RWPE2 (cell line): Measurements from ENCODE around the gene EIF6.
A peak's percentile ranks its signal among the peaks of the same experiment; 100 is the strongest.

Experiments
- ATAC-seq: fragments of 200-7000 bp; cut with Tn5 transposase; 3 replicates; pipeline ENCODE4 v1.9.1; 2021; ENCODE audit warnings: low read depth
- DNase-seq: peaks from one replicate; pipeline ENCODE4 v3.0.0-alpha.2; 2020; ENCODE audit warnings: low spot score
- H3K27ac ChIP-seq: fragments of 450-650 bp; 2 replicates; pipeline ENCODE4 v1.5.1; 2017; ENCODE audit warnings: mild to moderate bottlenecking; ENCODE audit not compliant: poor library complexity, severe bottlenecking
- H3K27me3 ChIP-seq: fragments of 250-450 bp; sonication (Bioruptor Pico); 2 replicates; pipeline ENCODE4 v1.5.1; 2021; ENCODE audit warnings: mild to moderate bottlenecking, moderate library complexity; ENCODE audit not compliant: insufficient read depth, poor library complexity, severe bottlenecking
- H3K36me3 ChIP-seq: fragments of 250-450 bp; sonication (Bioruptor Pico); 2 replicates; pipeline ENCODE4 v1.5.1; 2020; ENCODE audit warnings: low read depth, mild to moderate bottlenecking, moderate library complexity
- H3K4me1 ChIP-seq: fragments of 250-450 bp; sonication (Bioruptor Pico); 2 replicates; pipeline ENCODE4 v1.5.1; 2021; ENCODE audit warnings: mild to moderate bottlenecking, moderate library complexity; ENCODE audit not compliant: insufficient read depth, poor library complexity, severe bottlenecking
- H3K4me3 ChIP-seq: fragments of 250-450 bp; sonication (Bioruptor Pico); 2 replicates; pipeline ENCODE4 v1.5.1; 2021; ENCODE audit warnings: mild to moderate bottlenecking, moderate library complexity; ENCODE audit not compliant: severe bottlenecking
- H3K9me3 ChIP-seq: fragments of 250-450 bp; sonication (Bioruptor Pico); 2 replicates; pipeline ENCODE4 v1.5.1; 2021; ENCODE audit warnings: mild to moderate bottlenecking, moderate library complexity; ENCODE audit not compliant: severe bottlenecking
- TF ChIP-seq, protein P1 (sequence below): fragments of 450-650 bp; IDR thresholded peaks from one replicate; pipeline ENCODE4 v1.5.1; 2017; ENCODE audit warnings: mild to moderate bottlenecking, moderate library complexity; ENCODE audit not compliant: poor library complexity, severe bottlenecking

The EIF6 gene

GRCh38 chr20:35285806-35286076, 1.2 kb upstream of the EIF6 start:
- H3K36me3 ChIP-seq: peaks cover 33% of the 10 kb centered on the region
- no peak for DNase-seq
- TF ChIP-seq, protein P1, sequence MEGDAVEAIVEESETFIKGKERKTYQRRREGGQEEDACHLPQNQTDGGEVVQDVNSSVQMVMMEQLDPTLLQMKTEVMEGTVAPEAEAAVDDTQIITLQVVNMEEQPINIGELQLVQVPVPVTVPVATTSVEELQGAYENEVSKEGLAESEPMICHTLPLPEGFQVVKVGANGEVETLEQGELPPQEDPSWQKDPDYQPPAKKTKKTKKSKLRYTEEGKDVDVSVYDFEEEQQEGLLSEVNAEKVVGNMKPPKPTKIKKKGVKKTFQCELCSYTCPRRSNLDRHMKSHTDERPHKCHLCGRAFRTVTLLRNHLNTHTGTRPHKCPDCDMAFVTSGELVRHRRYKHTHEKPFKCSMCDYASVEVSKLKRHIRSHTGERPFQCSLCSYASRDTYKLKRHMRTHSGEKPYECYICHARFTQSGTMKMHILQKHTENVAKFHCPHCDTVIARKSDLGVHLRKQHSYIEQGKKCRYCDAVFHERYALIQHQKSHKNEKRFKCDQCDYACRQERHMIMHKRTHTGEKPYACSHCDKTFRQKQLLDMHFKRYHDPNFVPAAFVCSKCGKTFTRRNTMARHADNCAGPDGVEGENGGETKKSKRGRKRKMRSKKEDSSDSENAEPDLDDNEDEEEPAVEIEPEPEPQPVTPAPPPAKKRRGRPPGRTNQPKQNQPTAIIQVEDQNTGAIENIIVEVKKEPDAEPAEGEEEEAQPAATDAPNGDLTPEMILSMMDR: no peak
- H3K4me3 ChIP-seq: no peak overlapping the region
- peak overlapping the region; percentile 88 for H3K27ac ChIP-seq
- peaks cover 9% of the 10 kb centered on the region for H3K4me1 ChIP-seq
- H3K9me3 ChIP-seq: no peaks in the 10 kb centered on the region
- no peaks in the 10 kb centered on the region for H3K27me3 ChIP-seq
- ATAC-seq: no peak

GRCh38 chr20:35284992-35285805, 627 bp upstream of the EIF6 start:
- H3K27me3 ChIP-seq: no peaks in the 10 kb centered on the region
- H3K4me3 ChIP-seq: peak overlapping the region; percentile 71
- no peak for DNase-seq
- ATAC-seq: peak; percentile 13
- TF ChIP-seq, protein P1: no peak
- H3K9me3 ChIP-seq: no peaks in the 10 kb centered on the region
- H3K36me3 ChIP-seq: peaks cover 38% of the 10 kb centered on the region
- H3K27ac ChIP-seq: peak overlapping the region; percentile 88
- peaks cover 14% of the 10 kb centered on the region for H3K4me1 ChIP-seq

DNA sequence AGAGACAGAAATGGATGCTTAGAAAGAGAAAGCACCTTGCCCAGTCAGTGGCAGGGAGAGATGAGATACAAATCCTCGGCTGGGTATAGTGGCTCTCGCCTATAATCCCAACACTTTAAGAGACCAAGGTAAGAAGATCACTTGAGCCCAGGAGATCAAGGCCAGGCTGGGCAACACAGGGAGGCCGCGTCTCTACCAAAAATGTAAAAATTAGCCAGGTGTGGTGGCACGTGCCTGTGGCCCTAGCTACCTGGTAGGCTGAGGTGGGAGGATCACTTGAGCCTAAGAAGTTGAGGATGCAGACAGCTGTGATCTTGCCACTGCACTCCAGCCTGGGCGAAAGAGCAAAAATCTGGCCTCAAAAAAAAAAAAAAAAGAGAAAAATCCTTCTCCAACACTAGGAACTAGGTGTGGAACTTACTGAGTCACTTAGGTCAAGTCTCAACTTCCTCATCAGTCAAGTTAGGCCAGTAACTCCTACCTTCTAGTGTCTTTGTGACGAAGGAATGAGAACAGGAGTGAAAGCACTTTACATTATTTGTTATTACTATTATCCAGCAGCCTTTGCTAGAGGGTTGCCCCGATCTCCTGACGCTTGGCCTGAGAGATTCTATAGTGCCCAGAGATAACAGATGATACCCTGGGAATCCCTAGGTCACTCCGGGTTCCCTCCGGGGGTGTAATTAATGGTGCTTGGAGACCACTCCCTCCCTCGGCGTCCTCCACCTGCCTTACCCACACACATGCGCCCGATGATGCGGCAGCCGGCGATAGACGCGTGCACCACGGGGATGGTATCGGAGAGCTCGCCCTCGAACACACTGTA, 918 bp downstream of the EIF6 start:
- DNase-seq (no peak), ATAC-seq (no peak)
- Histone ChIP-seq H3K4me3 (peak overlapping the region; percentile 71), H3K27ac (peak overlapping the region; percentile 88), H3K36me3 (peaks cover 54% of the 10 kb centered on the region), H3K27me3 (no peaks in the 10 kb centered on the region), H3K4me1 (peaks cover 30% of the 10 kb centered on the region), H3K9me3 (no peaks in the 10 kb centered on the region)
- TF ChIP-seq, protein P1: no peak

GRCh38 chr20:35281506-35282101, 3.0 kb downstream of the EIF6 start:
- H3K4me1 ChIP-seq: peaks cover 40% of the 10 kb centered on the region
- ATAC-seq (no peak), DNase-seq (no peak)
- H3K4me3 ChIP-seq: no peak overlapping the region
- TF ChIP-seq, protein P1: no peak
- no peaks in the 10 kb centered on the region for H3K27me3 ChIP-seq
- peak overlapping the region; percentile 88 for H3K27ac ChIP-seq
- no peaks in the 10 kb centered on the region for H3K9me3 ChIP-seq
- H3K36me3 ChIP-seq: peaks cover 68% of the 10 kb centered on the region
